ENCODE results near the gene OR1D2.
"Not testable (repeated sequence)": the region's sequence is repeated elsewhere in the genome, so short reads cannot be mapped to it uniquely, and the experiment has no call there.

OR1D2 gene

GRCh38 chr17:3104322-3104721 is at the start of gene OR1D2:
Gene OR1D2, minus strand, starts transcription at chr17:3104422. Its CDS starts 11,426 bp downstream, at chr17:3092996.
- no peak for DNase-seq (ENCODE audit: low read depth, low spot score)

GRCh38 chr17:3137494-3137893 is 33.3 kb upstream of the OR1D2 start:
- not testable (repeated sequence) for DNase-seq (ENCODE audit: low read depth, low spot score)

GRCh38 chr17:3127451-3127850 is 23.2 kb upstream of the OR1D2 start, which contains the start of gene OR1G1:
Gene OR1G1, minus strand, starts transcription at chr17:3127551. Its CDS starts 0 bp downstream, at chr17:3127551.
- DNase-seq (ENCODE audit: low read depth, low spot score) = no peak

GRCh38 chr17:3073850-3074249 is 30.4 kb downstream of the OR1D2 start:
- DNase-seq (ENCODE audit: low read depth, low spot score) = not testable (repeated sequence)

GRCh38 chr17:3065192-3065591 is 39.0 kb downstream of the OR1D2 start:
- DNase-seq (ENCODE audit: low read depth, low spot score) = not testable (repeated sequence)

GRCh38 chr17:3063507-3063906 is 40.7 kb downstream of the OR1D2 start, which contains the start of gene OR1D5:
Gene OR1D5, minus strand, starts transcription at chr17:3063607. Its CDS starts 0 bp downstream, at chr17:3063607.
- not testable (repeated sequence) for DNase-seq (ENCODE audit: low read depth, low spot score)

- DNase-seq (ENCODE audit: low read depth, low spot score) = not testable (repeated sequence)
Observed at GRCh38 chr17:3062824-3063377, 41.3 kb downstream of the OR1D2 start.

- DNase-seq (ENCODE audit: low read depth, low spot score) = not testable (repeated sequence)
Observed at GRCh38 chr17:3054868-3055267, 49.4 kb downstream of the OR1D2 start.

- DNase-seq (ENCODE audit: low read depth, low spot score) = no peak
Observed at GRCh38 chr17:3049705-3050295, 54.4 kb downstream of the OR1D2 start.

- peak; percentile 99 for DNase-seq (ENCODE audit: low read depth, low spot score)
Observed at GRCh38 chr17:3048727-3049471, 55.3 kb downstream of the OR1D2 start.

- DNase-seq (ENCODE audit: low read depth, low spot score) = no peak
Observed at GRCh38 chr17:3046753-3047152, 57.5 kb downstream of the OR1D2 start.

GRCh38 chr17:3043737-3044365 is 60.4 kb downstream of the OR1D2 start:
- peak; percentile 34 for DNase-seq (ENCODE audit: low read depth, low spot score)

- DNase-seq (ENCODE audit: low read depth, low spot score) = no peak
Observed at GRCh38 chr17:3040882-3041281, 63.3 kb downstream of the OR1D2 start.

GRCh38 chr17:3039736-3040135 is 64.5 kb downstream of the OR1D2 start:
- DNase-seq (ENCODE audit: low read depth, low spot score) = no peak

- no peak for DNase-seq (ENCODE audit: low read depth, low spot score)
Observed at GRCh38 chr17:3038941-3039340, 65.3 kb downstream of the OR1D2 start.

Measured in ELF-1 (cell line).